ENCODE measurements around the gene PRTFDC1. TPM values are rescaled to one million over a fixed set of nuclear protein-coding genes. Genes with fewer than 3 reads are reported as not detected.

The PRTFDC1 gene
- total RNA-seq, 2 experiments from 2014 or later: 2.2 to 2.7 TPM

GRCh38 chr10:24910574-24910973, 41.8 kb downstream of the PRTFDC1 start:
- Mint-ChIP-seq H3K4me1 (ENCODE audit: low read depth) (peaks cover 15% of the 10 kb centered on the region), H3K36me3 (ENCODE audit: low read depth) (no peaks in the 10 kb centered on the region), H3K4me3 (no peak overlapping the region), H3K27ac (no peak overlapping the region), H3K9me3 (no peaks in the 10 kb centered on the region), H3K27me3 (no peaks in the 10 kb centered on the region)
- intact Hi-C loops (cut with micrococcal nuclease): no loop called here
- ATAC-seq (no peak), DNase-seq (no peak)
- TF ChIP-seq CTCF (IDR thresholded peaks at IDR 0.05): no peak
- ChIA-PET CTCF (interaction anchor here (1.2 kb wide), 1 partner anchor 44 kb away, joined by 3 read pairs; no protein-coding TSS in a partner anchor), POLR2A (no interaction called here)

DNA sequence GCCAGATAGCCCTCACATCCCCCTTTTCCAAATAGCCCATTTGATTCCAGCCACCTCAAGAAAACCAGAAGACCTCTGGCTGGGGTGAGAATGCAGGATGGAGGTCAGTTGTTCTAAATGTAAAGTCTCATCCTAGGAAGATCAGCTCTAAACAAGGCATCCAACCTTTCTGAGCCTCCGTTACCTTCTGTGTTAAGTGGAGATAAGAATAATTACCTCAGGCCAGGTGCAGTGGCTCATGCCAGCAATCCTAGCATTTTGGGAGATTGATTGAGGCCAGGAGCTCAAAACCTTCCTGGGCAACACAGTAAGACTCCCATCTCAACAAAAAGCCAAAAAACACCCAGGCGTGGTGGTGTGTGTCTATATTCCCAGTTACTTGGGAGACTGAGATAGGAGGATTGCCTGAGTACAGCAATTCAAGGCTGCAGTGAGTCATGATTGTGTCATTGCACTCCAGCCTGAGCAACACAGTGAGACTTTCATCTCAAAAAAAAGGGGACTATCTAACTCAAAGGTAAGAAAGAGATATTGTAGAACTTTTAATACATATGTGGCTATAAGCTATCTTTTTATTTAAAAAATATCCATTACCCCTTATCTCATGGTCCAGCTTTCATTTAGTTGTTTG, 43.5 kb downstream of the PRTFDC1 start:
- no peaks in the 10 kb centered on the region for H3K27me3 Mint-ChIP-seq
- no peak for TF ChIP-seq CTCF (IDR thresholded peaks at IDR 0.05)
- peak; percentile 64 for ATAC-seq
- POLR2A ChIA-PET: no interaction called here
- CTCF ChIA-PET: interaction anchor here (1.2 kb wide), 1 partner anchor 291 kb away, joined by 3 read pairs; no protein-coding TSS in a partner anchor
- H3K27ac Mint-ChIP-seq: no peak overlapping the region
- H3K4me1 Mint-ChIP-seq (ENCODE audit: low read depth): peaks cover 15% of the 10 kb centered on the region
- no peaks in the 10 kb centered on the region for H3K36me3 Mint-ChIP-seq (ENCODE audit: low read depth)
- H3K9me3 Mint-ChIP-seq: no peaks in the 10 kb centered on the region
- no peak overlapping the region for H3K4me3 Mint-ChIP-seq
- DNase-seq: no peak
- intact Hi-C loops (cut with micrococcal nuclease): no loop called here

DNA sequence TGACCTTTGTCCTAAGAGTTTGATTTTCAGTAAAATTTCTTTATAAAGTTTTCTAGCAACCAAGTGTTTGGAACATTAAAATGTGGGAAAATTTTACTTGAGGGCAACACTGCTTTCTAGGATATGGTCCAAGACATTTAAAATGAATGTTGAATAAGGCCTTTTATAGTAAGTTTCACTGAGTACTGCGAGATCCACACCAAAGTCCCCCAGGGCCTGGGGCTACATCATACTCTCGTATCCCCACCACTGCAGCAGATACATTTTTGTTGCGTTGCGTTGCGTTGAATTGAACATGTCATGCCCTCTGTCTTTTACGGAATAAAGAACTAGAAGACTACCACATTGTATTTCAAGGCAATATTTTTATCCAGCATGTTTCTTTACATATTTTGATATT, 44.5 kb downstream of the PRTFDC1 start:
- POLR2A ChIA-PET: no interaction called here
- no peak for DNase-seq
- intact Hi-C loops (cut with micrococcal nuclease): no loop called here

DNA sequence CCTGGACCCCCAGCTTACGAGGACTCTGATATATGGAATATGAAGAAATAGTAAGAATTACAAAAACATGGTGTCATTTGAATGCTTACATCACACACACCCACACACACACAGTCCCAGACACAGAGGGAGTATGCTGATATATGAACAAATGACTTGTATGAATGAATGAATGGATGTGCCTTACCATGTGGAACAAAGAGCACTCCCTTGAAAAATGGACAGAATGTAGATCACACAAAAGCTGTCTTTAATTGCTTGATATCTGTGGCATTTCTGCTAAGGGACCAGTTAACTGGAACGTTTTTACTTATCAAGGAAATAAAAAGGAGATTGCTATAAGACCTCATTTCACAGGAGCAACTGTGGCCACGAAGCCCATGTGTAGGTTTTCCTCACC, 46.0 kb downstream of the PRTFDC1 start:
- Mint-ChIP-seq H3K36me3 (ENCODE audit: low read depth) (no peaks in the 10 kb centered on the region), H3K4me3 (no peak overlapping the region), H3K4me1 (ENCODE audit: low read depth) (peaks cover 22% of the 10 kb centered on the region), H3K27ac (no peak overlapping the region), H3K9me3 (no peaks in the 10 kb centered on the region), H3K27me3 (no peaks in the 10 kb centered on the region)
- TF ChIP-seq CTCF (IDR thresholded peaks at IDR 0.05): no peak
- ATAC-seq: no peak
- ChIA-PET CTCF (interaction anchor here (1.2 kb wide), 1 partner anchor 22 kb away, joined by 3 read pairs; no protein-coding TSS in a partner anchor), POLR2A (interaction anchor here (1.1 kb wide), 1 partner anchor 14 kb away, joined by 3 read pairs; no protein-coding TSS in a partner anchor)
- DNase-seq: no peak
- intact Hi-C loops (cut with micrococcal nuclease): no loop called here

More for the DNA sequence above, 44.5 kb downstream of the PRTFDC1 start:
- TF ChIP-seq CTCF (IDR thresholded peaks at IDR 0.05): no peak
- Mint-ChIP-seq H3K36me3 (ENCODE audit: low read depth) (no peaks in the 10 kb centered on the region), H3K4me1 (ENCODE audit: low read depth) (peaks cover 15% of the 10 kb centered on the region), H3K27ac (no peak overlapping the region), H3K4me3 (no peak overlapping the region), H3K27me3 (no peaks in the 10 kb centered on the region), H3K9me3 (no peaks in the 10 kb centered on the region)
- ATAC-seq: no peak
- CTCF ChIA-PET: no interaction called here

DNA sequence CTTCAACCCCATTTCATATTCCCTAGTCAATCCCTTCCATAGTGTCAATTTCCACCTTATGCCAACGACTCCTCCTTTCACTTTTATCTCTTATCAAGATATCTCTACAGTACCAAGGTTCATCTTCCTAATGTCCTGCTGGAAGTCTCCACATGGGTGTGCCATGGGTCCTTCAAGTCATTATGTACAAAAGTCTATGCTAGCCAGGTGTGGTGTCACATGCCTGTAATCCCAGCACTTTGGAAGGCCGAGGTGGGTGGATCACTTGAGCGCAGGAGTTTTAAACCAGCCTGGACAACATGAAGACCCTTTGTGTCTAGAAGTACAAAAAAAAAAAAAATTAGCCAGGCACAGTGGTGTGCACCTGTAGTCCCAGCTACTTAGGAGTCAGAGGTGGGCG, 47.6 kb downstream of the PRTFDC1 start:
- ChIA-PET CTCF (no interaction called here), POLR2A (no interaction called here)
- TF ChIP-seq CTCF (IDR thresholded peaks at IDR 0.05): no peak
- H3K27ac Mint-ChIP-seq: no peak overlapping the region
- peaks cover 31% of the 10 kb centered on the region for H3K4me1 Mint-ChIP-seq (ENCODE audit: low read depth)
- intact Hi-C loops (cut with micrococcal nuclease): no loop called here
- no peaks in the 10 kb centered on the region for H3K36me3 Mint-ChIP-seq (ENCODE audit: low read depth)
- no peaks in the 10 kb centered on the region for H3K27me3 Mint-ChIP-seq
- ATAC-seq: no peak
- no peaks in the 10 kb centered on the region for H3K9me3 Mint-ChIP-seq
- no peak for DNase-seq
- H3K4me3 Mint-ChIP-seq: no peak overlapping the region

Measured in activated CD8-positive, alpha-beta T cell treated with anti-CD3 and anti-CD28 coated beads for 36 hours (primary cell).